Activated gamma-delta T cell treated with anti-CD3 and anti-CD28 coated beads, Interleukin-2, amount 50 U/mL, for 16 hours (primary cell): ENCODE measurements around the gene TMEM72.
A peak's percentile ranks its signal among the peaks of the same experiment; 100 is the strongest.

Source experiments
- DNase-seq: peaks from one replicate; pipeline ENCODE4 v3.0.0-alpha.2; 2020; ENCODE audit warnings: low read depth

The TMEM72 gene

DNA sequence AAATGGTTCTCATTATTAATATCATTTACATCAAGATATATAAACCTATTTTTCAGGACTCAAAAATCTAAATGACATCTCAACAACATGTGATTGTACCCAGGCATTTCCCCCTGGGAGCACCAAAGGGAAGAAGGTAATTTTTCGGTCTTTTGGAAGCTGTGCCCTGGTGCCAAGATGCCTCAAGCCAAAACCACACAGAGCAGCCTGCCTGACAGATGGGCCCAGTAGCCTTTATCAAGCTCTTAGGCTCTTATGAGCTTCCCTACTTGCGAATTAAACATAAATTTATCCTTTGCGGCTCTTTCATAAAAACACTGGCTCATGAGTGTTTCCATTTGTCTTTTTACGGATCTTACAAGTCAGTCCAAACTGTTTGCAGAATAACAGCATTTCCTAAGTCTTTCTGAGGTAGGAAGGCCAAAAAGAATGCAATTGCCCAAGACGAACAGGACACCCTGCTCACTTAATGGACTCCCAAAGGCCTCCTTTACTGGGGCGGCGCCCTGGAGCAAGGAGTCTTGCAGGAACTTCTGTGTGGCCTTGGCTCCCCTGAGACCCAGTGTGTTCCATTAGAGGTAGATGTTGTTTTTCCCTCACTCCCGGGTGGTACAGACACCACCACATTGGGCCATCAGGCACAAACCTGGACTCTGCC is 44.4 kb downstream of the TMEM72 start:
- DNase-seq = no peak

DNA sequence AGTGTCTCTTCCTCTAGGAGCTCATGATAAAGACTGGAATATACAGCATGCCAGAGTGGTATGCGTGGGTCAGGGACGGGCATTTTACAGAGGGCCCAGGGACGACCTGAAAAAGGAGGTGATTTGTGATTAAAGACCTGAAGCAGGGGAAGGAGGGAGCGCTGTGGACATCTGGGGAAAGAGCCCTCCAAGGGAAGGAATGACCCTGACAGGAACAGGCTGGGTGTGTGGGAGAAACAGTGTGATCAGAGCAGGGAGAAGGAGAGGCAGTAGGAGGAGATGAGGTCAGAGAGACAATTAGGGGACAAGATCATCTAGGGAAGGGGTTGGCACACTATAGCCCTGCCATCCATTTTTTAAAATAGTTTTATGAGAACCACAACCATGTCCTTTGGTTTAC is 45.1 kb downstream of the TMEM72 start:
- DNase-seq = no peak

- no peak for DNase-seq
Measured at GRCh38 chr10:44956717-44957706, 45.9 kb downstream of the TMEM72 start.

DNA sequence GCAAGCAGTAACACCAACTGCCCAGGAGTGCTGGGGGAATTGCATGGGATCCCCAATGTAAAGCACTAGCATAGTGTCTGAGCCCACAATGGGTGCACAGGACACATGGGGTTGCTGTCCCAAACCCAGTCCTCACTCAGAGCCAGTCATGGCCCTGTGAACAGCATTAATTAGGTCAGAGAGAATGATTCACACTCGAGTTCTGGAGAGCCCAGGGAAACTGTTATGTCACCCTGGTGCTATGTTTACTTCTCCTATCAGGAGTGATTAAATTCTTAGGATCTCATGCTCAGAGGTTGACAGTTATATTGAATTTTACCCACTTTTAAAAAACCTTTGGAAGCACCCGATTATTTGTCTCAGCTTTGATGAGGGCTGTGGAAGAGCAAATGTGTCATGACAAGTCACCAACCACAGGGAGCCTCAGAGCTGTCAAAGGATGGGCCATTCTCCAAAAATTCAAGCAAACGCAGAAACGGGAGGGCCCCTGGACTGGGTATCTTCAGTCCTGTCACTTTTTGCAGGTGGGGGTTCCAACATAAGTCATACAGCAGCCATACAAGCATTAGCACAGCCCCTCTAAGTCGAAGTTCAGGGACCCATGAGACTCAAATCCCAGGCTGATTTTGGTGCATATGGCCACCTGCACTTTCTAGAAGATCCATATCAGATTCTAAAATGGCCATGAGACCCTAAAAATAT is 47.2 kb downstream of the TMEM72 start:
- no peak for DNase-seq

- no peak for DNase-seq
Measured at GRCh38 chr10:44958898-44959246, 47.7 kb downstream of the TMEM72 start.

GRCh38 chr10:44959247-44960087 is 48.3 kb downstream of the TMEM72 start, which contains the start of gene RASSF4:
RASSF4 (plus strand) TSS chr10:44959802; CDS start chr10:44970203, 10,401 bp downstream.
- DNase-seq = peak; percentile 87

DNA sequence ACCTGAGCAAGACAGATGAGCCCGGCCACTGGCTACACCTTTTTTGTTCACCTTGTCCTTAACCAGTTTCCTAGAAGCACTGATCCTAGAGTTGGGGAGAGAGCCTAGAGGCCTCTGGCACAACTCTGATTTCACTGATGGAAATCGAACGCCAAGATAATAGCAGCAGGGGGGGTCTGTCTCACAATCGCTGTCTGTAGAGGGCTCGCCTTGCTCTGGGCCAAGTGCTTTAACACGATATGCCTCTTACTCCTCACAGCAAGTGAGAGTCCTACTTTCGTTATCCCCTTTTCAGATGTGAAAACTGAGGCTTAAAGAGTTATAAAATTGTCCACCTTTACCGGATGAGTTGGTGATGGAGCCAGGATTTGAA is 48.9 kb downstream of the TMEM72 start:
- no peak for DNase-seq

DNA sequence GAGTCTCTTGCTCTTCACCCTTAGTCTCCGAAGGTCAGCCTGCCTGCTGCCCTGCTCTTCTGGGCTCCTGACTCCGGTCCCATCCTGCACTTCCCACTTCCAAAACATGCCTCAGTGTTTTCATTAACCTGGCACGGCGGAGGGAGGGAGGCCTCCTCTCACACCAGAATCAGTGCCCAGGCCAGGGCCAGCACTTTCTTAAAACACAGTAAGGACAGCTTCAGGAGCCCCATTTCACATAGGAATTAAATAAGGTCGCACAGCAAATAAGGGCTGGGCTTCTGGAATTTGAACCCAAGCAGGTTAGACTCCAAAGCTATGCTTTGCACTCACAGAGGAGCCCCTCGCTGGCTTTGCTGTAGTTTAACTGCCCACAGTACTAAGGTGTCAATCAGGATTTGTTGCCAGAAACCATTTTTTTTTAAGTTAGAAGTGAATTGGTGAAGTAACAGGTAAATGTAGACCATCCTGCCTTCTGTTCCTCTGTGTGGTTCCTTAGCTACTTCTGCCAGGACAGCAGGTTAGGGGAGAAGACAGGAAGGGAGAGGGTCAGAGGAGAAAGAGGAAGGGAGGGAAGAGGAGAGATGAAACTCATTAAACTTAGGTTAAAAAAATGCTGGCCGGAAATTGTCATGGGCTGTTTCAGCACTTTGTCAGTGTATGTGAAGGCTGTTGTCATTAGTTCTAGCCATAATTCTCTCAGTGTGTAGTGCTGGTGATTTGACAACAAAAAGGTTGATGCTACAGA is 49.5 kb downstream of the TMEM72 start:
- DNase-seq = no peak

DNA sequence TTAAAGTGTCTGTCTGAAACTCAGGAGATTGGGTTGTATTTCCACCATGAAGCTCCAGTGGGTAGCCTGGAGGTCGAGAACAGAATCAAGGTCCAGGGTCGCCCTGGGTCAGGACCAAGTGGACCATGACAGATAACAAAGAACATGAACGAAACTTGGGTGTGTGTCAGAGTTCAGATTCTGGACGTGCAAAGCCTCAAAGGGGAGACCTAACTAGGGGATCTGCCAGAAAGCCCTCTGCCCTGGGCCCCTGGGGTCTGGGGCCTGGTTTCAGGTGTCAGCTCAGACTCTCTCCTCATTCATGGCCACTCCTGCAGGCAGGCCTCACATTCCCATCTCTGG is 50.1 kb downstream of the TMEM72 start:
- DNase-seq = no peak

DNA sequence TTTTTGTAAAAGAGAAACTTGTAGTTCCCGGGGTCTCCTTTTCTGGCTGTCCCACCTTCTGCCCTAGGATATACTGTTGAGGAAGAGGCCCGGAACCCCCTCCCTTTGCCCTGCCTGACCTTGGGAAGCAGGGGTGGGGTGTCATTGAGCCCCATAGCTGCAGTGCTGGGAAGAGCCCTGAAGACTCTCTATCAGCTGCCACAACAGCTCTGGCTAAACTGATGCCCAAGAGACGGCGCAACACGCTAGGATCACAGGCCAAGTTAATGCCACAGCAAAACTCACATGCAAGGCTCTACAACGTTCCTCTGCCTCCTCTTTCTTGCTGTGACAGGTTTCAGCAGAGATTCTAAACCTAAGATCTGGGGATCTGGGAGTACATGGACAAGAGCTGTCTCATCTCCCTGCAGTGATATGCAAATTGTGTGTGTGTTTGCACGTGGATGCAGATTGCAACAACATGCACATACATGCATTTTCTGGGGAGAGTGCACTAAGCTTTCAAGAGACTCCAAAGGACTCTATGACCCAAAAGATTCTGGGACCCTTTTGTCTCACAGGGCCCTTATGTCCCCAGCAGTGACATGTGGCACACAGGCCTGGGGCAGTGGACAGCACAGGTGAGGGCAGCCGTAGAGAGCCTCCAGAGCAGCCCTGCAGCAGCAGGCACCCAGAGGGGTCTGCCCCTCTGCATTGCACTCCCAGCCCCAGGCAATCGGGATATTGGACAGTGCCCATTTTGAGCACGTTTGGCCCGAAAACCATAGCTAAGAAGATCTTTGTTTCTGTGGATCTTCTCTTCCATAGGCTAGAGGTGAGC is 51.0 kb downstream of the TMEM72 start:
- no peak for DNase-seq

GRCh38 chr10:44962870-44963738 is 52.0 kb downstream of the TMEM72 start:
- no peak for DNase-seq

DNA sequence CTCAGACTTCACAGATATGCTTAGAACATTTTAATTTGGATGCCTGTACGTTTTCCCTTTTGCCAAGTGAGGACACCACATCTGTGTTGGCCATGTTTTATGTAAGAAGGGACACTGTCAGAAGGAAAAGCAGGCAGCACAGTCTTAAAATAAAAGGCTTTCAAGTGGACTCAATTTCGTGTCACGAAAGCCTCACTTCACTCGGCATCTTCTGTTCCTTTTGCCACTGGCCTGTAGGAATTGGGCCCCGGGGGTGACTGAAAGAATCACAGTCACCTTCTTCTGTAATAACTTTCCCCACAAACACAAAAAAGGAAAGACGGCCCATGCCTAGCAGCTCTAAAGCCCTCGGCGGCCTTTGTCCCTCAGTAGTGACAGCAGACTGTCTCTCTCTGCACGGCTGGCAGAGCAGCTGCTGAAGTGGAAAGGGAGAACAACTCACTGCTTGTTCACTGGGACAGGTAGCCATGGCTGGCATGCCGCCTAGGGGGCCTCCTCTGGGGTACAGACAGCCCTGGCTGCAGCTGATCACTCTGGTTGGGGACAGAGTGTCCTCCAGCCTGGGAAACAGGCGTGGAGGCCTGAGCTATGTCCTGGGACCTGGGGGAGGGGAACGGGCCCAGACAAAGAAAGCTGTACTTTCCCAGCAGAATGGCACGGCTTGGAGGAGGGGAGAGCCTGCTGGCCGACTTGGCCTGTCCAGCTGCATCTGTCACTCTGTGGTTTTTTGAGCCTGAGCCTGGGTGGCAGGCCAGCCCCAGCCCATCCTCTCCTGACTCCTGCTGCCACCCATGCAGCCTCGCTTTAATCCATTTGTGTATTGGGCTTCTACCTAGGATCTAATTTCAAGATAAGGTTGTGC is 52.9 kb downstream of the TMEM72 start:
- no peak for DNase-seq

- no peak for DNase-seq
Measured at GRCh38 chr10:44965104-44965503, 54.0 kb downstream of the TMEM72 start.

DNA sequence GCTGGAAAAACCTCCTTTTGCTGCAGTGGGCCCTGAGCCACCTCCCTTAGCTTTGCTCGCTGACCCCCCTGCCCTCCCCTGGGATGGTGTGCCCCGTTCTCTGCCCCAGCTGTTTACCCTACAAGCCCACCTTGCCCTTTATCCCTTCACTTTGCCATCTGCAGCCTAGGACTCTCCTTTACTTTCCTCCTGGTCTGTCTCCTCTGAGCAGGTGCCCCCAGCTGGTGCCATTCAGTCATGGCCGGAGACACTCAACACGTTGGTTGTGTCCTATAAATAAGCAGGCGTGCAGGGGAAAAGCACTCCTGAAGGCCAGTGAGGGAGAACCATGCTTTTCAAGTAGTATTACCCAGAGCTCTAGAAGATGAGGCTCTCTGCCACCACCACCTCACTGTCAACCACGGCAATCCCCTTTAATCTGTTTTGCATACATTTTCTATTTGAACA is 54.5 kb downstream of the TMEM72 start:
- DNase-seq = no peak

DNA sequence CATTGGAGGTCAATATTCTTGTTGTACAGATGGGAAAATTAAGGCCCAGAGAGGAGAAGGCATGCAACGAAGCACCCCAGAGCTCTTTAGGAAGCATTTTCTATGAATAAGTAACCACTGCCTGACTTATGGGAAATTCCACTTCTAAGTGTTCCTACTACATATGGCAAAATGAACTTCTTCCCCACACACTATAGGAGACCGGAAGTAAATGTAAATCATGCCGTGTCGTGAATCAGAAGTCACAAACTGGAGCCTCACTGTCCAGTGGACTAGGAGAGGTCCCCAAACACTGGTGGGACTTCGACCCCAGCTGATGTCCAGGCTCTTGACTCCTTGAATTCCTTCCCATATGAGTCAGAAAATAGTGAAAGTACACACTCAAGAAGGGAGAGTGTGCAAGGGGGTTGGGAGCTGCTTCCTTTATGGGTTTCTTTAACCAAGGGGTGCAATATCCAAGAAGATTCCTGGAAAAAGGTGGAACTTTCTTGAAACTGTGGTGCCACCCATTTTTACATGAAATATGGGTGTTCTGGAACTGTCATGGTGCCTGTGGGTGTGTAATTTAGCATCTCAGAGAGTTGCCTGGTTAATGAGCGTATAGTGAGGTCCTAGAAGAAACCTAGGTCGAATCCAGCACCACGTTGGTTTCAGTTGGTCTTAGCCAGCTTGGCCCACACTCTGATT is 55.1 kb downstream of the TMEM72 start:
- no peak for DNase-seq

- DNase-seq = no peak
Measured at GRCh38 chr10:44966816-44967509, 55.8 kb downstream of the TMEM72 start.

GRCh38 chr10:44967616-44968015 is 56.5 kb downstream of the TMEM72 start:
- DNase-seq = no peak
